ENCODE results near the gene HIGD1A. TPM values are rescaled to one million over a fixed set of nuclear protein-coding genes. Genes with fewer than 3 reads are reported as not detected.
A peak's percentile ranks its signal among the peaks of the same experiment; 100 is the strongest.

Gene HIGD1A
- total and polyA plus RNA-seq, 9 of the 15 experiments (the other 6 are each of a cell fraction or from before 2014, with no cell fraction given), result 165 to 1,185 (median 333) TPM

GRCh38 chr3:42846685-42847522, 42.6 kb upstream of the HIGD1A start (continued):
- TF ChIP-seq ZBTB11 (CRISPR knock-in tag; IDR thresholded peaks at IDR 0.05) (peak in 1 of 3 experiments; percentile 78; a peak in 2 of 6 replicates), MYBL2 (IDR thresholded peaks at IDR 0.05; ENCODE audit: low read depth) (no peak), MYBL2 (CRISPR knock-in tag; IDR thresholded peaks at IDR 0.05; ENCODE audit: borderline replicate concordance) (no peak), RAD21 (CRISPR knock-in tag; conservative IDR thresholded peaks at IDR 0.05 in 1 of 2, IDR thresholded peaks at IDR 0.05 in 1 of 2) (peak in 1 of 2 experiments; percentile 27; a peak in 1 of 4 replicates), MCM5 (IDR thresholded peaks at IDR 0.05; ENCODE audit: low read depth) (no peak), SPI1 (IDR thresholded peaks at IDR 0.05; ENCODE audit: borderline replicate concordance, low read depth, low read length) (peak; percentile 100), BRF2 (IDR thresholded peaks at IDR 0.05; ENCODE audit: borderline replicate concordance, insufficient read depth, insufficient read length) (no peak), UBTF (IDR thresholded peaks at IDR 0.05; ENCODE audit: borderline replicate concordance in 1 of 2, low read depth in 2 of 2, low read length in 2 of 2) (0 out of 4 replicates have a peak, but pooled peaks of 1 of the 2 experiments have one; percentile 54), CREM (IDR thresholded peaks at IDR 0.05; ENCODE audit: low read depth) (peak; percentile 71), ZNF3 (CRISPR knock-in tag; IDR thresholded peaks at IDR 0.05) (no peak), BRCA1 (IDR thresholded peaks at IDR 0.05) (no peak), BRCA1 (CRISPR knock-in tag; IDR thresholded peaks at IDR 0.05) (no peak), STAT5A (IDR thresholded peaks at IDR 0.05; ENCODE audit: borderline replicate concordance, low read length) (no peak), ZNF589 (CRISPR knock-in tag; IDR thresholded peaks at IDR 0.05; ENCODE audit: low read depth) (peak; percentile 57; the same call in 1 of the 2 replicates), RNF2 (IDR thresholded peaks at IDR 0.05) (peak; percentile 45; the same call in 1 of the 2 replicates), ZBTB8A (IDR thresholded peaks at IDR 0.05; ENCODE audit: partially characterized antibody) (no peak), USF2 (CRISPR knock-in tag; IDR thresholded peaks at IDR 0.05) (no peak), ZNF41 (CRISPR knock-in tag; conservative IDR thresholded peaks at IDR 0.05) (no peak), DNMT1 (IDR thresholded peaks at IDR 0.05) (no peak), DPF2 (IDR thresholded peaks at IDR 0.05) (peak; percentile 49)
